ENCODE results near the gene LONP1.
A peak's percentile ranks its signal among the peaks of the same experiment; 100 is the strongest.

Gene LONP1

DNA sequence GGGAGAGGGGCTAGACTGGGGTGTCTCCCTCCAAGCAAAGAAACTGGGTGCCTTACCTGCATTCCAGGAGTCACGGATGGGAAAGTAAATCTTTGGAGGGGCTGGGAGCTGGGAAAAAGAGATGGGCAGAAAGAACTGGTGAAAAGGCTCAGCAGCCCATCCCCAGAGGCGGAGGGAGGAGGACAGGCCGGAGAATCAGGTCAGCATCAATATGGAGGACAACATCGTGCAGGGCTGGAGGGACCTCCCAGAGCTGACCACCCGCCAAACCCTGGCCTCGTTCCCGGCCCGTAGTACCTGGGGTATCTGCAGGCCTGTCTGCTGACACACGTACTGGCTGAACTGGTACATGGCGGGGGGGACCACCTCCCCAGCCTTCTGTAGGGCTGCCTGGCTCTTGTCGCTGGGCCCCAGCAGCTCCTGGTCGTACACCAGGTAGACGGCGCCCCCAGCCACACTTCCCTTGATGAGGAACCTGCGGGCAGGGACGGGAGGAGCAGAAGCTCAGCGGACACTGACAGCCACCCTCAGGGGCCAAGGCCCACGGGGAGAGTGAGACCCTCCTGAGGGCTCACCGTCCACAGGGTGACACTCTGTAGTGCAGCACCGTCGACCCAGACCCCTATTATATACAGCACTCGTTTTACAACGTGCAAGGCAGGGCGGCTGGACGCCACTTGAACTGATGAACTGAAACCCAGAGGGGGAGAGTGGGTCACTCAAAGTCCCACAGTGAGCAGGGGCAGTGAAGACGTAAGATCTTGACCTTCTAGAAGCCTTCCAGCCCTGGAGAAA is 40.5 kb downstream of the LONP1 start:
- DNase-seq (ENCODE audit: low read depth) = no peak

DNA sequence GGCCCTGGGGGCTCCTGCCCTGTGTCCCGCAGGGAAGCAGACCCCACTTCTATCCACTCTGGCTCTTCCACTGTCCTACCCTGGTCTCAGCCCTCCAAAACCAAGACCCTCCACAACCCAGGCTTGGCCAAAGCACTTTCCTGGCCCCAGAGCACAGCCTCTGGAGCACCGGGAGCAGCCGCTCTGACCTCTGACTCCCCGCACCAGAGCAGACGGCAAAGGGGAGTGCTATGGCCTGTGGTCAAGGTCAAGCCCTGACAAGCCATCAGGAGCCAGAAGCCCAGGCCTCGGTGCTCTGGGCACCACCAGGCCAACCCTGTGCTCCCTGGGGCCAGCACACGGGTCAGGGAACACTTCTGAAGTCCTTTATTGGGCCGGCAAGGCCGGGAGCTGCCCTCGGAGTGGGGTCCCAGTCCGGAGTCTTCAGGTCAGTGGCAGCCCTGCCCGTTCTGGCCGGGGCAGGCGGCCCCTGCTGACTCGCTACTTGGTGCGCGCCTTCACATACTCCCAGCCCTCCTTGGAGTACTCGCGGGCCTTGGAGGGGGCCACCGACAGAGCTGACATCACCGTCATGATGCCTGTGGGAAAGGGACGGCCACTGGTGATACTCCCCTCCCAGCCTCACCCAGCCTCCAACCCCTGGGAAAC is 41.8 kb downstream of the LONP1 start:
- no peak for DNase-seq (ENCODE audit: low read depth)

- no peak for DNase-seq (ENCODE audit: low read depth)
Measured at GRCh38 chr19:5677580-5677979, 42.4 kb downstream of the LONP1 start.

GRCh38 chr19:5677136-5677535 is 42.8 kb downstream of the LONP1 start:
- no peak for DNase-seq (ENCODE audit: low read depth)

DNA sequence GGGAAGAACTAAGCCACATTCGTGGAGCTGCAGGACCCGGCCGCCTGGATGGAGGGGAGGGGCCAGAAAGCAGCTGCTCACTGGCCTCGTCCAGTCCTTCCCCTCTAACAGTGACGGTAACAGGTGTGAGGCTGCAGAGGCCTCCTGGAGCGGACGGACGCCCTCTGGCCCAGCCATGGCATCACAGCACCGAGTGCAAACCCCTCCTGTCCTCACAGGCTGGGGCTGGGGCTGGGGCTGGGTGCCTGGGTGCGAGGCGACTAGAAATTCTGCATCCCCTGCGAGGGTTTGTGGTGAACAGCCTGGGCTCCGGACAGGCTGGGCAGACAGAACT is 43.2 kb downstream of the LONP1 start:
- DNase-seq (ENCODE audit: low read depth) = no peak

GRCh38 chr19:5676105-5676771 is 43.7 kb downstream of the LONP1 start:
- no peak for DNase-seq (ENCODE audit: low read depth)

- no peak for DNase-seq (ENCODE audit: low read depth)
Measured at GRCh38 chr19:5674714-5675113, 45.2 kb downstream of the LONP1 start.

GRCh38 chr19:5673752-5674151 is 46.2 kb downstream of the LONP1 start:
- no peak for DNase-seq (ENCODE audit: low read depth)

- no peak for DNase-seq (ENCODE audit: low read depth)
Measured at GRCh38 chr19:5672708-5673459, 47.1 kb downstream of the LONP1 start.

- DNase-seq (ENCODE audit: low read depth) = no peak
Measured at GRCh38 chr19:5671600-5671999, 48.3 kb downstream of the LONP1 start.

DNA sequence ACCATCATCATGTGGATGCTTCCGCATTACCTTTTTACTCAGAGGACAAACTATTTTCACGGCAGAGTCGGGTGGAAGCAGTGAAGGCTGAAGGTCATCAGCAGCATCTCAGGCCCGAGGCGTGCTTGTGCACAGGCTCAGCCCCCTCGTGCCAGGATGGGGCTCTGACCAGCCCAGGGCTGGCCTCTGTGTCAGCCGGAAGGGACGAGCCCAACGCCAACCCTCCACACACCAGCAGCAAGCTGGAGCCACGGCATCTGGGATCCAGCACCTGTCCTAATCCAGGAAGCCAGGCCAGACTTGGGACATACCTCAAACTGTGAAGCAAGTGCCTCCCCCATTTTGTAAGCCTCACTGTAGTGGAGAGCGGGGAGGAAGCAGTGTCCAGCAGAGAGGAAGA is 50.7 kb downstream of the LONP1 start:
- DNase-seq (ENCODE audit: low read depth) = no peak

DNA sequence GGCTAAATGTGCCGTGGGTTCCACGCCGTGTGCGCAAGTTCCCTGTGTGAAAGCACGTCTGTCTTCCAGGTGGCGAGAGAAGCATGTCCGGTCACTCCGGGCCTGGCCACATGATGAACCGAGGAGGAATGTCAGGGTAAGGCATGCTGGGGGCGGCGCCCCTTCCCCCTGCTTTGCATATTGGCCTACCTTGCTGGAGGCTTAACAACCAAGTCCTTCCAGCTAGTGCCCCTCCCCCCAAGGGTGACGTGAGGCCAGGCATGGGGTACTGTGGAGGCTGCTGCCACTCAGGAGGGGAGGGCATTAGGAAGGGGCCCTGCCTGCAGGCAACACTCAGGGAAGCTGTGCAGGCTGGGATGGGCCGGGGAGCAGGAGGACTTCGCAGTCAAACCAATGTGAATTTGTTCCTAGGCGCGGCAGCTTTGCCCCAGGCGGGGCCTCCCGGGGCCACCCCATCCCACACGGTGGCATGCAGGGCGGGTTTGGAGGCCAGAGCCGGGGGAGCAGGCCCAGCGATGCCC is 52.1 kb downstream of the LONP1 start:
- DNase-seq (ENCODE audit: low read depth) = no peak

DNA sequence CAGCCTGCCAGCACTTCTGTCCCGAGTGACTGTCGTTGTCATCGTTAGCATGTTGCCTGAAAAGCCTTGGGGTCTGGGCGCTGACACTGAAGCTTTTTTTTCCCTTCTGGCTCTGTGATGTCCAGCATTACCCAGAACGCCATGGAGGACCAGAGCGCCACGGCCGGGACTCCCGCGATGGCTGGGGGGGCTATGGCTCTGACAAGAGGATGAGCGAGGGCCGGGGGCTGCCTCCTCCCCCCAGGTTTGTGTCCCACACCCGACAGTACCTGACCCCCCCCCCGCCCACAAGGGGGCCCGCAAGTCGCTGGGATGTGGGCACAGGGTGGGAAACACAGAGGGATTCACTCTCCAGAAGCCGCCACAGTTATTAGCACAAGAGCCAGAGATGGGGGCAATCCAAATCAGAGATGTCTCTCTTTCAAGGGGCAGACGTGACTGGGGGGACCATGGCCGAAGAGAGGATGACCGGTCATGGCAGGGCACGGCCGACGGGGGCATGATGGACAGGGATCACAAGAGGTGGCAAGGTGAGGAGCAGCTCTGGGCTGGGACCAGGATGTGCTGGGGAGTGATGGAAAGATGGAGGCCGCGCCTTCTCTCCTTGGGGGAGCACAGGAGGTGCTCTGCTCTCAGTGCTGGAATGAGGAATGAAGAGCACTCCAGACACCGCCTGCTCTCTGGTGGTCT is 52.9 kb downstream of the LONP1 start:
- DNase-seq (ENCODE audit: low read depth) = no peak

DNA sequence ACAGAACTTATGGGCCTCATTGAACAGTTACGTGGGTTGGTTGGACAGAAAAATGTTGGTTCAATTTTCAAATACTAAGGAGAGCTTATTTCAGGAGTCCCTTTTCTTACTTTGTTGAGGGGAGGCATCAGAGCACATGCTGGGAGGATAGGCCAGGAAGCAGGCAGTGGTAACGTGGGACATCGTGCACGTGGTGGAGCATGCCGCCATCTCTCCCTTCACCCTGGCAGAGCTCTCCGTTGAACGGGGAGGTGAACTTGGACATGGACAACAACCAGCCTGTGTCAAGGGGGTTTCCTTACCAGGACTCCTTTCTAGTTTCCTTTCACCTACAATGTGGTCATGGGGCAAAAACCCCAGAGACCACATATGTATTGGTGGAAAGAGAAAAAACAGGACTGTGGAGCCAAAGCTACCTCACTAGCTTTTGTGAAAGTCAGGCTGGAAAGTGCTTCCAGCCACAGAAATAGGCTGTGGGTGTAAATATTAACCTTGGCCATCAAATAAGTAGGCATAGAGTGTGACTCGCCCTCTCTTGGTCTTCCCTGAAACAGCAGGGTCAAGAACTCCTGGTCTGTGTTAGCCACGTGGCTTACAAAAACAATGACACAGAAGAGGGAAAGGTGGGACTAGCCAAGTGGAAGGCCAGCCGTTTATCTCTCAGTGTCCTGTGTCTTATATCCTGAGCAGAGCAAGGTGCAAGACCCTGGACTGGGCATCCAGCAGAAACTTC is 54.0 kb downstream of the LONP1 start:
- DNase-seq (ENCODE audit: low read depth) = peak; percentile 75

- no peak for DNase-seq (ENCODE audit: low read depth)
Measured at GRCh38 chr19:5664515-5664914, 55.4 kb downstream of the LONP1 start.

- no peak for DNase-seq (ENCODE audit: low read depth)
Measured at GRCh38 chr19:5663904-5664303, 56.0 kb downstream of the LONP1 start.

- no peak for DNase-seq (ENCODE audit: low read depth)
Measured at GRCh38 chr19:5661483-5661882, 58.5 kb downstream of the LONP1 start.

- no peak for DNase-seq (ENCODE audit: low read depth)
Measured at GRCh38 chr19:5655412-5655811, 64.5 kb downstream of the LONP1 start.

DNA sequence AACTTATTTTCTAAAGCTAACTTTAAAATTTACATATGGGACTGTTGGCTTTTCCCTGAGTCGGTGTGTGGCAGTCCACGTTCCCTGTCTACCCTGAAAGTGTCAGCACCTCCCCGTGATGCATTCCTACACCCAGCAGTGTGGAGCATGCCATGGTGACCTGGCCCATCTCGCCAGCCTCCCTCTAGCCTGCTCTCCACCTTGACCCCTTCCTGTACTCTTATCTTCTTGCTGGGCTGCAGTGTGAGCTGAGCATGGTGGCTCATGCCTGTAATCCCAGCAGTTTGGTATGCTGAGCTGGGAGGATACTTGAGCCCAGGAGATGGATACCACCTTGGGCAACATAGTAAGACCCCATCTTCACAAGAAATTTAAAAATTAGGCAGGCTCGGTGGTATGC is 65.0 kb downstream of the LONP1 start:
- DNase-seq (ENCODE audit: low read depth) = no peak

DNA sequence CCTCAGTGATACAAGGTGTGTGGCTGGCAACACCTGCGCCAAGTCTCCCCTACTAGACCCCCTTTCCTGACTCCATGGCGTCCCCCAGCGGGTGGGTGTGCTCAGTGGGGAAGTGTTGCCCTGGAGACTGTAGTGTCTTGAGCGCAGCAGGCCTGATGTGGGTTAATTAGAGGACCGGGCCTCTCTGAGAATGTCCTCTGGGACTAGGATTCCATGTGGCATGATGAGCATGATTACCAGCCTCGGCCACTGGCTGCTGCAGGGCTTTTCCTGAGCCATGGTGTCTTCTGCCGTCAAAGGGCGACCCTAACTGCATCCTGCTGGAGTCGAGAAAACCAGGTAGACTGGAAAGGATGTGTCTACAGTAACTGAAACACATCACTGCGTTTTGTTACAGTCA is 67.7 kb downstream of the LONP1 start:
- DNase-seq (ENCODE audit: low read depth) = no peak

DNA sequence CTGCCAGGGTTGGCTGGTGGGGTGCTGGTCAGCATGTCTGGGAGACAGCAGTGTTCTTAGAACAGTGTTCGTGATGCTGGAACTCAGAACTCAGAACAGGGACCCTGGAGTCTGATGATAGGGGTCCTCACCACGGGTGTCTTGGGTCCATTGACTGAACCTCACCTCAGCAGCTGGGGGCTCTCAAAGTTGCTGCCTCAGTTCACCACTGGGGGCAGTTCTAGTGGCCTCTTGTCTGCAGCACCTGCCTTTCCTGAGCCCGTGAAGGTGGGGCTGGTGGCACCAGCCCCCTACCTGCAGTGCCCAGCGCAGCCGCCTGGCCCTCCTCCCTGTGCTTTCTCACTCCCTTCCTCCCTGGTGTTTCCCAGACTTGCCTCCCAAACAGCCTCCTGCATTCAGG is 68.6 kb downstream of the LONP1 start:
- no peak for DNase-seq (ENCODE audit: low read depth)
